HepG2 (cell line): ENCODE results near the gene NAMPT.

ENCODE experiments used
- GLI4 ChIP-seq: sonication (generic); formaldehyde crosslinking; IDR thresholded peaks from 2 replicates; pipeline ENCODE4 v1.5.1; 2020; ENCODE audit warnings: missing genetic modification reagents, mild to moderate bottlenecking, moderate library complexity, borderline replicate concordance
- ZNF766 ChIP-seq: sonication (generic); formaldehyde crosslinking; IDR thresholded peaks from 2 replicates; pipeline ENCODE4 v1.5.0; 2020; ENCODE audit warnings: missing genetic modification reagents, borderline replicate concordance
- TF ChIP-seq, protein P1 (sequence below): sonication (generic); formaldehyde crosslinking; IDR thresholded peaks from 2 replicates; pipeline ENCODE4 v1.9.0; 2022; ENCODE audit warnings: low read depth, missing genetic modification reagents

DNA sequence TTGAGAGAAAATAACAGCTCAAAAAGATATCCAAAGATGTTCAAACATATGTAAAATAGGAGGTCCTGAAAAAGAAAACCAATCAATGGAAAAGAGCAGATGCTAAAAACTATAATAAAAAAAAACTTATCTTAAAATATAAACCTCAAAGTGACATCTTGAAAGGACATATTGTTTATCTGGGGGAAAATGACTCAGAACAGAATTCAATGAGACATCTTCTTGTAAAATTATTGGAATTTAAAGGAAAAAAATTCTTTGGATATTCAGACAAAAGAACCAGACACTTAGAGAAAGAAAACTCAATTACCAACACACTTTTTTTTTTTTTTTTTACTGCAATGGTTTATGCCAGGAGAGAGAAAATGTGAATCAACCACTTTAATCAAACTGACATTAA lies 58.9 kb downstream of the NAMPT start:
- TF ChIP-seq, protein P1, sequence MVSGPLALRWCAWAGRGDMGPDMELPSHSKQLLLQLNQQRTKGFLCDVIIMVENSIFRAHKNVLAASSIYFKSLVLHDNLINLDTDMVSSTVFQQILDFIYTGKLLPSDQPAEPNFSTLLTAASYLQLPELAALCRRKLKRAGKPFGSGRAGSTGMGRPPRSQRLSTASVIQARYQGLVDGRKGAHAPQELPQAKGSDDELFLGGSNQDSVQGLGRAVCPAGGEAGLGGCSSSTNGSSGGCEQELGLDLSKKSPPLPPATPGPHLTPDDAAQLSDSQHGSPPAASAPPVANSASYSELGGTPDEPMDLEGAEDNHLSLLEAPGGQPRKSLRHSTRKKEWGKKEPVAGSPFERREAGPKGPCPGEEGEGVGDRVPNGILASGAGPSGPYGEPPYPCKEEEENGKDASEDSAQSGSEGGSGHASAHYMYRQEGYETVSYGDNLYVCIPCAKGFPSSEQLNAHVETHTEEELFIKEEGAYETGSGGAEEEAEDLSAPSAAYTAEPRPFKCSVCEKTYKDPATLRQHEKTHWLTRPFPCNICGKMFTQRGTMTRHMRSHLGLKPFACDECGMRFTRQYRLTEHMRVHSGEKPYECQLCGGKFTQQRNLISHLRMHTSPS: no peak
- no peak for TF ChIP-seq GLI4 (CRISPR knock-in tag)
- no peak for TF ChIP-seq ZNF766 (CRISPR knock-in tag)
